Lung (tissue), 12 donors: Measurements from ENCODE around the gene PTTG1. TPM values are rescaled to one million over a fixed set of nuclear protein-coding genes. Genes with fewer than 3 reads are reported as not detected.

Experiments used
- ATAC-seq: fragments of 200-7000 bp; cut with Tn5 transposase; one replicate; pipeline ENCODE4 v1.9.1; 2020; ENCODE audit warnings: moderate number of reproducible peaks; ENCODE audit not compliant: insufficient read depth, low FRiP score
- DNase-seq, 3 donors: peaks; one replicate each; pipeline ENCODE4 v3.0.0-alpha.2; 2013 to 2017
- H3K27ac ChIP-seq, 2 donors: one replicate each; pipeline ENCODE4 v1.5.1; 2013; ENCODE audit warnings: mild to moderate bottlenecking in 2 of 2, moderate library complexity in 2 of 2, control low read depth in 1 of 2, inconsistent platforms in 1 of 2, low read depth in 1 of 2, low read length in 1 of 2
- H3K27me3 ChIP-seq, 3 donors: one replicate each; pipeline ENCODE4 v1.5.1; 2013; ENCODE audit warnings: low read length in 2 of 3; ENCODE audit not compliant: control insufficient read depth in 3 of 3, insufficient read depth in 3 of 3
- H3K36me3 ChIP-seq, 4 donors: one replicate each; pipeline ENCODE4 v1.5.1; 2013; ENCODE audit warnings: low read length in 4 of 4, mild to moderate bottlenecking in 1 of 4, moderate library complexity in 1 of 4; ENCODE audit not compliant: control insufficient read depth in 4 of 4, insufficient read depth in 4 of 4
- H3K4me1 ChIP-seq, 5 donors: one replicate each; pipeline ENCODE4 v1.5.1; 2013; ENCODE audit warnings: low read length in 5 of 5, mild to moderate bottlenecking in 2 of 5, moderate library complexity in 1 of 5; ENCODE audit not compliant: control insufficient read depth in 5 of 5, insufficient read depth in 5 of 5
- H3K4me3 ChIP-seq: one replicate; pipeline ENCODE4 v1.5.1; 2013; ENCODE audit warnings: mild to moderate bottlenecking, control low read depth, moderate library complexity
- H3K9ac ChIP-seq, 2 donors: one replicate each; pipeline ENCODE4 v1.5.1; 2013; ENCODE audit warnings: low read length in 2 of 2, control low read depth in 1 of 2; ENCODE audit not compliant: insufficient read depth in 1 of 2
- H3K9me3 ChIP-seq, 4 donors: one replicate each; pipeline ENCODE4 v1.5.1; 2013; ENCODE audit warnings: low read length in 3 of 4, mild to moderate bottlenecking in 1 of 4, moderate library complexity in 1 of 4; ENCODE audit not compliant: control insufficient read depth in 4 of 4, insufficient read depth in 3 of 4
- CTCF ChIP-seq: IDR thresholded peaks from 2 replicates; pipeline ENCODE4 v1.5.1; 2012; ENCODE audit warnings: mild to moderate bottlenecking; ENCODE audit errors: control extremely low read depth, extremely low read depth
- WGBS, 2 donors: extraction: QIAGEN DNeasy Blood & Tissue Kit; methylation state at CpG; one replicate each; pipeline ENCODE4 v1.1.7; 2013; 5-methylcytosine and 5-hydroxymethylcytosine counted together
- polyA plus RNA-seq, 2 donors: library from polyadenylated mRNA; stranded (reverse); fragments of 200-250 nt; gene quantifications; one replicate each; pipeline ENCODE4 v1.2.1, GENCODE V29; 2013
- total RNA-seq, 2 donors: library from RNA; depleted of rRNA in 1 of 2; stranded (reverse); fragments of >200 nt in 1 of 2; gene quantifications; one replicate each; pipeline ENCODE4 v1.2.1, GENCODE V29; 2014 to 2021
- donor health status: control.
- donor health status: control.
- donor health status: Bipolar disorder and iron deficiency.
- donor health status: healthy.
- donor health status: DM: yes; HTN: yes; CAD: no.

PTTG1 gene
- total and polyA plus RNA-seq, 4 donors: 4.0 to 29.2 (median 15.4) TPM

- Histone ChIP-seq H3K4me1 (no peaks in the 10 kb centered on the region), H3K27ac (no peak overlapping the region), H3K9ac (no peak overlapping the region), H3K9me3 (peaks cover 0 to 1% (median 0%) of the 10 kb centered on the region in 4 donors), H3K4me3 (no peak overlapping the region), H3K36me3 (no peaks in the 10 kb centered on the region), H3K27me3 (no peaks in the 10 kb centered on the region)
- DNase-seq (no peak), ATAC-seq (no peak)
- TF ChIP-seq CTCF: no peak
- WGBS, 2 donors: 43 to 45% methylated on average over 1 of the region's 1 CpG
These were observed 32.1 kb downstream of the PTTG1 start for GRCh38 chr5:160453751-160454150.

GRCh38 chr5:160455600-160455999 is 33.9 kb downstream of the PTTG1 start:
- Histone ChIP-seq H3K9me3 (peaks cover 0 to 1% (median 0%) of the 10 kb centered on the region in 4 donors), H3K27me3 (no peaks in the 10 kb centered on the region), H3K36me3 (no peaks in the 10 kb centered on the region), H3K4me1 (no peaks in the 10 kb centered on the region), H3K9ac (no peak overlapping the region), H3K4me3 (no peak overlapping the region), H3K27ac (no peak overlapping the region)
- no peak for DNase-seq
- no peak for ATAC-seq
- TF ChIP-seq CTCF: no peak
- 43 to 73% methylated on average over 4 of the region's 4 CpGs for WGBS, 2 donors

- DNase-seq (no peak), ATAC-seq (no peak)
- no peak for TF ChIP-seq CTCF
- H3K9me3 ChIP-seq: peaks cover 0 to 1% (median 0%) of the 10 kb centered on the region in 4 donors
- no peaks in the 10 kb centered on the region for H3K27me3 ChIP-seq
- no peaks in the 10 kb centered on the region for H3K36me3 ChIP-seq
- H3K27ac ChIP-seq: no peak overlapping the region
- WGBS, 2 donors: 84 to 87% methylated on average over 9 of the region's 9 CpGs
- no peaks in the 10 kb centered on the region for H3K4me1 ChIP-seq
- H3K4me3 ChIP-seq: no peak overlapping the region
- H3K9ac ChIP-seq: no peak overlapping the region
These were observed 35.0 kb downstream of the PTTG1 start for GRCh38 chr5:160456480-160457177.

- H3K27me3 ChIP-seq: no peaks in the 10 kb centered on the region
- H3K4me3 ChIP-seq: no peak overlapping the region
- no peak for ATAC-seq
- 93 to 95% methylated on average over 5 of the region's 5 CpGs for WGBS, 2 donors
- no peaks in the 10 kb centered on the region for H3K36me3 ChIP-seq
- no peak for TF ChIP-seq CTCF
- H3K9me3 ChIP-seq: peaks cover 0 to 1% (median 0%) of the 10 kb centered on the region in 4 donors
- H3K4me1 ChIP-seq: no peaks in the 10 kb centered on the region
- DNase-seq: no peak
- H3K27ac ChIP-seq: no peak overlapping the region
- no peak overlapping the region for H3K9ac ChIP-seq
These were observed 35.6 kb downstream of the PTTG1 start for GRCh38 chr5:160457252-160457651.
